GM13977 (cell line): ENCODE results near the gene SYMPK.

ENCODE experiments used
- DNase-seq: peaks from one replicate; pipeline ENCODE4 v3.0.0; 2012; ENCODE audit warnings: low spot score
- in situ Hi-C: fragments of 300-500 bp; cut with MboI; formaldehyde crosslinking; loops from one replicate; pipeline ENCODE4 v1.12.0; 2022; ENCODE audit warnings: low sequenced_read_pairs, low pct_unique_long_range_greater_than_20kb, mixed read lengths, inconsistent platforms; ENCODE audit not compliant: unreplicated experiment
- TF ChIP-seq, protein P1 (sequence below): IDR thresholded peaks from 2 replicates; pipeline ENCODE4 v1.5.1; 2012; ENCODE audit warnings: mild to moderate bottlenecking, control low read depth; ENCODE audit not compliant: insufficient read depth; ENCODE audit errors: extremely low read depth, missing control alignments

SYMPK gene

DNA sequence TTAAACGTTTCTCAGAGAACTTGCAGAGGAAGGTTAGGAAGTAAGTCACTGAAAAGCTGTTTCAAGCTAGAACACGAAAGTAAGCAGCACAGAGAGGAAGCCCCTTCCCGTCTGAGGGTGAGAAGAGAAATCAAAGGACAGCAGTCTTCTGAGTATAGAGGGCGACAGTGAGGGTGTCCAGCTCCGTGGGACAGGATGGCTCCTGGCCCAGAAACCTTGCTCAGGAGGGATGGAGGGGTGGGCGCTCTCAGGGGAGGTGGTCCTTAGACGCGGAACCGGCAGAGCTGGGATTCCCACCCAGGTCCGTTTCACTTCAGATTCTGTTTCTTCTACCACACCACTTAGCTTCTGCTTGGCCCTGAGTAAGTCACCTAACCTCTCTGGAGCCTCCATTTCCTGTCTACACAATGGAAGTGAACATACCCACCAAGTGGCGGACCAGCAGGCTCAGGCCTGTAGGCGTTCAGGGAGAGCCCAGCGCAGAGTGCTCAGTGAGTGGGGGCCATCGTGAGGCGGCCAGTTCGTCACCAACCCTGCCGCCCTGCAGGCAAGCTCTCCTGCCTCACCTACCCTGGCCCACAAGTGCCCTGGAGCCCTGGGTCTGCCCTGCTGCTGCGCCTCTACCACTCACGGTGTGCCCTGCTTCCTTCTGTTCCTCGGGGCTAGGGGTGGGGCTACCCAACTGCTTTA, 42.4 kb downstream of the SYMPK start:
- TF ChIP-seq, protein P1, sequence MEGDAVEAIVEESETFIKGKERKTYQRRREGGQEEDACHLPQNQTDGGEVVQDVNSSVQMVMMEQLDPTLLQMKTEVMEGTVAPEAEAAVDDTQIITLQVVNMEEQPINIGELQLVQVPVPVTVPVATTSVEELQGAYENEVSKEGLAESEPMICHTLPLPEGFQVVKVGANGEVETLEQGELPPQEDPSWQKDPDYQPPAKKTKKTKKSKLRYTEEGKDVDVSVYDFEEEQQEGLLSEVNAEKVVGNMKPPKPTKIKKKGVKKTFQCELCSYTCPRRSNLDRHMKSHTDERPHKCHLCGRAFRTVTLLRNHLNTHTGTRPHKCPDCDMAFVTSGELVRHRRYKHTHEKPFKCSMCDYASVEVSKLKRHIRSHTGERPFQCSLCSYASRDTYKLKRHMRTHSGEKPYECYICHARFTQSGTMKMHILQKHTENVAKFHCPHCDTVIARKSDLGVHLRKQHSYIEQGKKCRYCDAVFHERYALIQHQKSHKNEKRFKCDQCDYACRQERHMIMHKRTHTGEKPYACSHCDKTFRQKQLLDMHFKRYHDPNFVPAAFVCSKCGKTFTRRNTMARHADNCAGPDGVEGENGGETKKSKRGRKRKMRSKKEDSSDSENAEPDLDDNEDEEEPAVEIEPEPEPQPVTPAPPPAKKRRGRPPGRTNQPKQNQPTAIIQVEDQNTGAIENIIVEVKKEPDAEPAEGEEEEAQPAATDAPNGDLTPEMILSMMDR = no peak
- no peak for DNase-seq
- in situ Hi-C loops = no loop called here

DNA sequence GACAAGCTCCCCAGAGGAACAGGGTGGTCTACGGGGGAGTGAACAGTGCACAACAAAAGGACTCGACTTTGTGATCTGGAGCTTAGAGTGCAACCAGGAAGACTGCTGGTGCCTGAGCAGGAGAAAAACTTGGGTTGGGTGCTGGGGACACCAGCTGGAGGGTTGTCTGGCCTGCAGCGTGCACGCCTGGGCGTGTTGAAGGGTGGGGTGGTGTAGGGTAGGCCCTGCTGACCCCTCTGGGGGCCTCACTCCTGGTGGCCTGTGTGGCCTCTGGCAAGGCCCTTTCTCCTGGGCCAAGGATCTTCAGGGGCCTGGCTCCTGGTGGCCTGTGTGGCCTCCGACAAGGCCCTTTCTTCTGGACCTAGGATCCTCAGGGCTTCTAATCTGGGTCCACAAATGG, 43.2 kb downstream of the SYMPK start:
- TF ChIP-seq, protein P1 = no peak
- DNase-seq = no peak
- in situ Hi-C loops = no loop called here

DNA sequence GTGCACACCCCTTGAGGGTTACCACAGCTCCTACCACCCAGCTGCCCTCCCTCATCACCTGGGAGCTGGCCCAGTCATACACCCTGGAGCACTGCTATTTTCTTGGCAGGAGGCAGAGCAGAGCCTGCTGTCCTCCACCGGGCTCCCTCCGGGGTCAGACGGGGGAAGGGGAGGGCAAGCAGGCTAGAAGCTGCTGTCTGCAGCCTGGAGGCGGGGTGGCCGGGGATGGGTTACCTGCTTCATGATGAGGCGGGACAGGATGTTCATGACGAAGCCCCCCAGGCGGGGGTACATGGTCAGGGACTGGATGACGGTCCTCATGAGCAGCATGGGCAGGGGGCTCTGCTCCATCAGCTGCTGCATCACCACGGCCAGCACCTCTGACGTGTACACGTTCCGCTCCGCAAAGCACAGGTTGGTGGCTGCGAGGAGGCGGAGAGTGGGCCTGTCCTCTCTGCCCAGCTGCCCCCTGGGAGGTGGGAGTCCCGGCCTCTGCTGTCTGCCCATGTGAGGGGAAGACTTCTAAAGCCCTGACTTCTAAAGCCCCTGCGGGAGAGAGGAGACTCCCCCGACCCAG, 45.1 kb downstream of the SYMPK start:
- in situ Hi-C loops = no loop called here
- peak; percentile 50 for DNase-seq
- TF ChIP-seq, protein P1 = no peak

DNA sequence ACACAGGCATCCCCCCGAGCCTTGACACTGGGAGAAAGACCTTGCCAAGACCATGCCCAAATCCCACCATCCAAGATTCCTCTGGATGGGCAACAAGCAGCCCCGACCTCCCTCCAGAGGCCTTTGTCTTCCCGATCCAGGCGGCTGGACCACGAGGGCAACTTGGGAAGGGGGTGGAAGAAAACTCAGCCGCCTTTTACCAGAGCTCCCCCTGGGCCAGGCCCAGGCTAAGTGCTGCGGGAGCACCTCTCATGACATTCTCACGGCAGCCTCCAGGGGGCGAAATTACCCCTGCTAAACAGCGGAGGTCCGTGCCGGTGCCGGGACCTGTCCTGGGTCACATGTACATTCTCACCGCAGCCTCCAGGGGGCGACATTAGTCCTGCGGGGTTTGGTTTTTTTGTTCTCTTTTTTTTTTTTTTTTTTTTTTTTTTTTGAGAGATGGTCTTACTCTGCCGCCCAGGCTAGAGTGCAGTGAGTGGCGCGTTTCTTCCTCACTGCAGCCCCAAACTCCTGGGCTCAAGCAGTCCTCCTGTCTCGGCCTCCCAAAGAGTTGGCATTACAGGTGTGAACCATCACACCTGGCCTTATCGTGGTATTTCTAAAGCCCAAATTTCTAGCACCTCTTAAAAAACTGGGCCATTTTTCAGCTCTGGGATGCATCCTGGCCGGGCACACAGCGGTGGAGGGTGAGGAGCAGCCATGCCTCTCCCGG, 45.8 kb downstream of the SYMPK start:
- TF ChIP-seq, protein P1 = peak; percentile 89
- in situ Hi-C loops = no loop called here
- peak; percentile 99 for DNase-seq

DNA sequence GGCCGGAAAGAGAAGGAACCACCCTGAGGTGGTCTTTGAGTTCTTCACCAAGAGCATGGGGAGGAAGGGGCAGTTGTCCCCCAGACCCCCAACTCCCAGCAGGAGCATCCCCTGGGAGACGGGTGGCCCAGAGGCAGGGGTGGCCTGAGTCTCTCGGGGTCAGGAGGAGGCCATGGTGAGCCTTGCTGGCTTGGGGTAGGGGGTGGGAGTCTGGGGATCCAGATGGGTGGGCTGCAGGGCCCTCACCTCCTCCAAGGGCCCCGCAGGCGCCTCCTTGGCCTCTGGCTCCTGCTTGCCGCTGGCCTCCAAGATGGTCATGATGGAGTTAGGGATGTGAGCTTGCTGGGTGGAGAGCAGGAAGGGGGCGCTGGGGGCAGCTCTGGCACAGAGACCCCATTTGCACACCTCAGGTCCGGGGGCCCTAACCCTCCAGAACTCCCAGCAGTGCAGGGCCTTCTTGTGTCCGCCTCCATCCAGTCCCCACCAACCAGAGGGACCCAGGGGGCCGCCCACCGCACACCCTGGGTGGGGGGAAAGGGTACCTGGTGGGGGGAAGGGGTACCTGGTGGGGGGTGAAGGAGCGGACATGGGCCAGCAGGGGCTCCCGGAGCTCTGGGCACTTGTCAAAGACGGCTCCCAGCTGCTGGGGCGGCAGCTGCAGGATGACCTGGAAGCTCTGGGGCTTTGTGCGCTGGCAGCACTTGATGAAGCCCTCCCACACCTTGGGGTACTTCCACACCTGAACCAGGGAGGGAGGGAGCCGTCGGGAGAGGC, 46.5 kb downstream of the SYMPK start:
- no peak for DNase-seq
- TF ChIP-seq, protein P1 = no peak
- in situ Hi-C loops = no loop called here

DNA sequence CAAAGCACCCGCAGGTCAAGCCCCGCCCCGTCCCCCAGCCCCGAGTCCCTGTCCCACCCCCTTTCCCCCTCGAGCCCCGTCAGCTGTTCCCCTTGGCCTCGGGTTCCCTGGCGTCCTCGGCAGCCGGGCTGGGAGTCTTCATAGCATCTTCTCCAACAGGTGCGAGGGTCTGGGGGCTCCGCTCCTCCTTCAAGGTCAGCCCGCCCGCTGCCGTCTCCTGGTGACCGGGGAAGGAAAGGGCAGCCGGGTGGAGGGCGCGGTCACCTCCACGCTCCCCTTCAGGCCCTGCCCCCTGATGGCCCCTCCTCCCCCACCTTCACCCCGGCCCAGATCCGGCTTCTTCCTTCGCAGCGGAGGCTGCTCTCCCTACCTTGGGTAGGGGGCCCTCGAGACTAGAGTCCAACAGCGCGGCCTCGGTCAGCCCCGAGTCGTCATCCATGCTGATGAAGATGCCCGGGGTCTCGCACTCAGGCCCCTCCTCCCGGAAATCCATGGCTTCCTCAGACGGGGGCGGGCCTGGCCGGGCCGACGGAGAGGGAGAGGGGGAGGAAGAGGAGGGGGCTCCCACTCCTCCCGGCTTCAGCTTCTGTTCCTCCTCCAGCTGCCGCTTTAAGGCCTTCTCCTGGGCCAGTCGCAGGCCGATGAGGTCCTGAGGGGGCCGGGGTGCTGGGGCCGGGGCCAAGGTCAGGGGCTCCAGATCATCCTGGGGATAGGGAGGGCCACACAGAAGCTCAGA, 47.3 kb downstream of the SYMPK start:
- no peak for DNase-seq
- in situ Hi-C loops = no loop called here
- TF ChIP-seq, protein P1 = no peak
